GM18951 (cell line): ENCODE data around the gene LRRK2.

Experiments used
- POLR2A ChIP-seq: IDR thresholded peaks from 4 replicates; pipeline ENCODE4 v1.6.1; 2011; ENCODE audit warnings: mild to moderate bottlenecking; ENCODE audit not compliant: insufficient read length, insufficient read depth; ENCODE audit errors: extremely low read depth
- in situ Hi-C: fragments of 300-500 bp; cut with MboI; formaldehyde crosslinking; loops from one replicate; pipeline ENCODE4 v1.12.0; 2022; ENCODE audit warnings: low sequenced_read_pairs, mixed read lengths, inconsistent platforms; ENCODE audit not compliant: unreplicated experiment

The LRRK2 gene

GRCh38 chr12:40224439-40225291 lies at the start of gene LRRK2:
LRRK2 (plus strand) TSS chr12:40224997; CDS start chr12:40225132, 135 bp downstream.
- in situ Hi-C loops, result no loop called here
- peak; percentile 89 for TF ChIP-seq POLR2A

GRCh38 chr12:40175045-40175444 lies 49.8 kb upstream of the LRRK2 start:
- TF ChIP-seq POLR2A, result no peak
- in situ Hi-C loops, result no loop called here

DNA sequence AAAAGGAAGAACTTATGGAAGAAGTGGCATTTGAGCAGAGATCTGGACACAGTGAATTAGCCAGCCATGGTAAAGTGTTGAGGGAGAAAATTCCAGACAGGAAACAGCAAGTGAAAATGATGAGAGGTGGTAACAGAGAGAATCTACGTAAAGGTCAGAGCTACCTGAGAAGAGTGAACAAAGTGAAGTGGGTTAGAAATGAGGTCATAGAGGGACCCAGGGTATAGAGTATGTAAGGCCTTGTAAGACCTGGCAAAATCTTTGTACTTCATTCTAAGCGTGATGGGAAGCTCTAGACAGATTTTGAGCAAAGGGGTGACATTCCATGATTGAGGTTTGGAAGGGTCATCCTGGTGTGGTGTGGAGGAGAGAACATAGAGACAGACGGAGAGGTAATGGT lies 49.3 kb upstream of the LRRK2 start:
- no peak for TF ChIP-seq POLR2A
- in situ Hi-C loops, result no loop called here

DNA sequence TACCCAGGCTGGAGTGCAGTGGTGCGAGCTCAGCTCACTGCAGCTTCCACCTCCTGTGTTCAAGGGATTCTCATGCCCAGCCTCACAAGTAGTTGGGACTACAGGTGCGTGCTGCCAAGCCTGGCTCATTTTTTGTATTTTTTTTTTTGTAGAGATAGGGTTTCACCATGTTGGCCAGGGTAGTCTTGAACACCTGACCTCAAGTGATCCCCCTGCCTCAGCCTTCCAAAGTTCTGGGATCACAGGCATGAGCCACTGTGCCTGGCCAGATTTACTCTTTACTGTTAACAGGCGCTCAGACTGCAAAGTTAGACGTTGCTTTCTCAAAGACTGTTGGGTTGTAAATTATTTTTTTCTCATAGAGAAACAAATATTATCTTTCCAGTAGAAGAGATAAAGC lies 46.1 kb upstream of the LRRK2 start:
- no peak for TF ChIP-seq POLR2A
- in situ Hi-C loops, result no loop called here

DNA sequence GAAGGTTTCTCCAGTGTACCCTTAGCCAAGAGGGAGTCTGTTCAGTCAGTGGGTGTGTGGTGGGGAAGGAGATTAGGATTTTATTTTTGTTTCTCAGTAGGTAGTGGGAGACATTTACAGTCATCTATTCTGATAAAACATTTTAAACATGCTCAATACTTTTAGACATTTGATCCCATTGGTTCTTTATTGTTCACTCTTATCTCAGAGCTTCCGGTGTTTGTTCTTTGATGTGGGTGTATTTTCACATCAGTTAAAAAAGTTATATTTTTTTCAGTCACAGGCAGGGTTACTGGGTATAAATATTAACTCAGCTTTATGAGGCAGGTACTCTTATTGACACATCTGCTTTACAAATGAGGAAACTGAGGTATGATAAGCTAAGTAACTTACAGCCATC lies 43.3 kb upstream of the LRRK2 start:
- in situ Hi-C loops, result no loop called here
- TF ChIP-seq POLR2A, result no peak

DNA sequence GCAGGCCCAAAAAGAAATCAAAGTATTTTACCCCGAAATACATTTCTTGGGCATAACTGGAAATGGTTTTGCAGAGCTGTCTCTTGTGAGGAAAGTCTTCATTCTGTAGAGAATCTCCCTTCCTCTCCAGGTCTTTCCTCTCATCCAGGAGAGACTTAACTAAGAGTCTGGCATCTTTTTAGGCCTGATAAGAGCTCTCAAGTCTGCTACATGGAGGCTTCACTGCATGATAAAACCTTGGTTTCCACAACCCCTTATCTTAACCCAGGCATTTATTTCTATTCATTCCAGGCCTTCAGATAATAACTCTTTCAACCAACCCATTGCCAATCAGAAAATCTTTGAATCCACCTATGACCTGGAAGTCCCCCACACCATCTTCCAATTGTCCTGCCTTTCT lies 41.1 kb upstream of the LRRK2 start:
- in situ Hi-C loops, result no loop called here
- TF ChIP-seq POLR2A, result no peak

- TF ChIP-seq POLR2A, result no peak
- in situ Hi-C loops, result no loop called here
These were observed 40.1 kb upstream of the LRRK2 start for GRCh38 chr12:40184493-40185302.

GRCh38 chr12:40185303-40185693 lies 39.5 kb upstream of the LRRK2 start:
- in situ Hi-C loops, result no loop called here
- no peak for TF ChIP-seq POLR2A

DNA sequence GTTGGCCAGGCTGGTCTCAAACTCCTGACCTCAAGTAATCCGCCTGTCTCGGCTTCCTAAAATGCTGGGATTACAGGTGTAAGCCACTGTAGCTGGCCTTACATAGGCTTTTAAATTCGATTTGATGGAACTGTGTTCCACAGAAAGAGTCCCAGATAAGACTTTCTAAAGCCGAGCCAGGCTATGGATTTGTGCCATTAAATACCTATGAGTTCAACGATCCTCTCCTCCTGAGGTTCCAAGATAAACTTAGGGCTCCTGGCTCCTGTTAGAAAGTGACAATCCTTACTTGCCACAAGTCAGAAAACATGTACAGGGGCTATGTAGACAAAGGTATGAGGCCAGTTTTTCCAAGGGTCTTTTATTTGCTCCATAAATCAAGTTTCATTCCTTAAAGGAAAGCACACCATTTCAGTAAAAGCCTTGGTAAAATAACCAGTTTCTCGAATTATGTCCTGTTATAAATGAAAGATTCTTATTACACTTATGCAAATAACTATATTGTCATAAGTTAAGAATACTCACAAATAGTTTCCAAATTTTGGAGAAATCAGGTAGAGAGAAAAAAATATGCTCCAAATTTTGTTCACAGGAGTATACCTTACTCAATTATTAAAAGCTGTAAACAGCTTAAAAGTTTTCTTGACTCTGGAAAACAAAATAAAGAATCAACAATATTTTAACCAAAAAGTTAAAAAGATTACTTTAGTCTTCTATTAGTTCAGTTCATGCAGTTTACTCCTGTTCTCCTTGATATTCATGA lies 36.1 kb upstream of the LRRK2 start:
- no peak for TF ChIP-seq POLR2A
- in situ Hi-C loops, result no loop called here

DNA sequence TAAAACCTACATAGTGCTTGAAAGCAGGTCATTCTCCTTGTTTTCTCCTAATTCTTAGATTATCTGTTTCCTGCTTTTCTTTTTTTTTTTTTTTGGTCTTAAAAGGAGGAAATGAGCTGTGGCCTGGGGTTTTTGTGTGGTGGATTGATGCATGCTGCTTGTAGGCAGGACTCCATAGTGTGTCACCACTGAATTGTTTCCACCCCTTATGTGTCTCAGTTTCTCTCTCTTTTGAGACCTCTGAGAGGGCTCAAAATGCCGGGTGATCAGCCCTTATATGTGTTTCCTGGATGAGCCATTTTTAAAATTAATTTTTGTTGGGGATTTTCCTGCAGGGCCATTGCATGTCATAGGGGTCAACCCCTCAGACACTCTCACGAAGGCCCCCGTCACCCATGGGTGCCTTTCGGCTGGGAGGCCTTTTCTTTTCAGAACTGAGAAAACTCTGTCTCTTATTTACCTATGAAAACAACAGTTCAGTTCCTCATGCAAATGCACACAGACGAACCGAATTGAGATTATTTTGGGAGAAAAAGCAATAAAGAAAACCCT lies 32.0 kb upstream of the LRRK2 start:
- in situ Hi-C loops, result no loop called here
- TF ChIP-seq POLR2A, result no peak

GRCh38 chr12:40194846-40195245 lies 30.0 kb upstream of the LRRK2 start:
- in situ Hi-C loops, result no loop called here
- TF ChIP-seq POLR2A, result no peak

GRCh38 chr12:40197590-40197989 lies 27.2 kb upstream of the LRRK2 start:
- in situ Hi-C loops, result no loop called here
- no peak for TF ChIP-seq POLR2A

DNA sequence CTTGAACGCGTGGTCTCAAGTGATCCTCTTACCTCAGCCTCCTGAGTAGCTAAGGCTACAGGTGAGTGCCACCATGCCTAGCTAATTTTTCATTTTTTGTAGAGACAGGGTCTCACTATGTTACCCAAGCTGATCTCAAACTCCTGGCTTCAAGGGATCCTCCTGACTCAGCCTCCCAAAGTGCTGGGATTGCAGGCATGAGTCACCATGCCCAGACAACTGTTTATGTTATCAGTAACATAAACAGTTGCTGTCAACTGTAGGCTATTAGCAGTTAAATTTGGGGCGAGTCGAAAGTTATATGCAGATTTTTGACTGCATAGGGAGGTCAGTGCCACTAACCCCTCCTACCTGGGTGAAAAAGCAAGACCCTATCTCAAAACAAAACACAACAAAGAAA lies 26.2 kb upstream of the LRRK2 start:
- in situ Hi-C loops, result no loop called here
- no peak for TF ChIP-seq POLR2A
